Measurements from ENCODE around the gene FAM193B.

DNA sequence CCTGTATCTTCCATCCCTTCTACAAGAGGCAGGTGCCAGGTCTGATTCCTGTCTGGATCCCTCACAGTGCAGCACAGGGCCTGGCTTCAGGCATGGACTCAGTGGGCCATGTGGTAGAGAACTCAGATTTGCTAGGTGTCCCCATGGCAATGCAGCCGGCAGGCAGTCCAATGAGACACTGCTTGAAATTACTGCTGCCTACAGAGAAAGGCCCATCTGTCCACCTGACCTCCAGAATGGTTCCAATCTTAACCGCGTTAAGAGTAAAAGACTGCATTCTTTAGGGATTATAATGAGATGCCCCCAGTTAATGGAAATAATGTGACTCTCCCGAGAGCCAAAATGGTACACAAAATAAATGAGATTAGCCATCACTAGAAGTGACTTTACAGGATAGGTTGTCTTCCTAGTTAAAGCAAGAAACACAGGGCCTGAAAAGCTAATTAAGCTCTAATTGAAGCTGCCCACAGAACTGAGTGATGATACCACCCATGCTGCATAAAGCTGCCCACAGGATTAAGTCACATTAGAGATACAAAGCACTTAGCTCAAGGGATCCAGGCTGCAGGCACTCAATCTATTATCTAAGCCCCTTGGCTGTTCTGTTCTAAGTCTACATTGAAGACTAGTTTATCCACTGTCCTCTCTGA, 11.4 kb downstream of the FAM193B start:
- TF ChIP-seq GATA2 (IDR thresholded peaks at IDR 0.05; ENCODE audit: low read depth, low read length): no peak
- TF ChIP-seq GATA3 (IDR thresholded peaks at IDR 0.05; ENCODE audit: low read depth, low read length): no peak
